HL-60 (cell line): ENCODE measurements around the gene GRIP2.

Experiments used
- DNase-seq, 2 experiments: peaks; one replicate each; pipeline ENCODE4 v3.0.0-alpha.2; 2010 to 2020; ENCODE audit warnings: low read depth in 1 of 2, low spot score in 1 of 2
- H3K27ac ChIP-seq: fragments of 250-450 bp; sonication (Bioruptor Pico); replicated peaks from 2 replicates; pipeline ENCODE4 v1.5.1; 2020; ENCODE audit warnings: mild to moderate bottlenecking, moderate library complexity
- H3K27me3 ChIP-seq: fragments of 250-450 bp; sonication (Bioruptor Pico); 2 replicates; pipeline ENCODE4 v1.5.1; 2021; ENCODE audit warnings: mild to moderate bottlenecking, moderate library complexity; ENCODE audit not compliant: insufficient read depth, poor library complexity, severe bottlenecking
- H3K4me3 ChIP-seq: replicated peaks from 2 replicates; pipeline ENCODE4 v1.5.1; 2011; ENCODE audit warnings: mild to moderate bottlenecking, control low read depth, low read length; ENCODE audit not compliant: insufficient read depth
- GABPA ChIP-seq: IDR thresholded peaks from 2 replicates; pipeline ENCODE4 v1.6.1; 2012; ENCODE audit warnings: low read depth
- POLR2AphosphoS5 ChIP-seq: IDR thresholded peaks from 2 replicates; pipeline ENCODE4 v1.6.1; 2012; ENCODE audit warnings: low read depth
- SPI1 ChIP-seq: IDR thresholded peaks from 2 replicates; pipeline ENCODE4 v1.6.1; 2012; ENCODE audit warnings: low read depth, mild to moderate bottlenecking, borderline replicate concordance
- TF ChIP-seq, protein P1 (sequence below): IDR thresholded peaks from 2 replicates; pipeline ENCODE4 v1.6.1; 2012; ENCODE audit warnings: low read depth; ENCODE audit not compliant: insufficient replicate concordance
- TF ChIP-seq, protein P2 (sequence below): IDR thresholded peaks from one replicate; pipeline ENCODE4 v1.5.1; 2011; ENCODE audit warnings: low read length, control low read depth, inconsistent platforms; ENCODE audit not compliant: insufficient read depth

Gene GRIP2

DNA sequence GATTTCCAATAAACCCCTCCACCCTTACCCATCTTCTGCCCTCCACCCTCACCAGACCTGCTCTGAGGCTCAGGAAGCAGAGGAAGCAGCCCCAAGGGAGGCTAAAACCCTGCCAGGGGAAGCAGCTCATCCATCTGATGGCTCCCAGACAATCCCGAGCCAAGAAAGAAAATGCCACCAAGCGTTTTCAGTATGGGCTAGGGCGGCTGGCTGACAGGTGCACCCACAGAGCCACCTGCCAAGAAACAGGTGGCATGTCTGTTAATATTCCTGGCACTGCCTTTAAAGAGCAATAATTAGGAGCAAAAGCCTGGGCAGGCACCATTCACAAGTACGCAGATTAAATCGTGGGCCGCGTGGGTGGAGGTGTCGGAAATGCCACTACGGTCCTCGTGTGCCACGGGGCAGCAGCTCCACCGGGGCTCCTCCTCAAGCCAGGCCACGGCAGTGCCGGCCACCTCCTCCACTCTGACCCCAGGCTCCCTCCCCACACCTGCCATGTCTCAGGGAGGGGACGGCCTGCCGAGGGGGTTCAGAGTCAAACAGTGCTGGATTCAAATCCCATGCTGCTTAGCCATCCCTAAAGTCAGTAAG lies 23.9 kb upstream of the GRIP2 start:
- H3K4me3 ChIP-seq, result no peak overlapping the region
- TF ChIP-seq GABPA, result no peak
- no peak for TF ChIP-seq SPI1
- TF ChIP-seq, protein P1, sequence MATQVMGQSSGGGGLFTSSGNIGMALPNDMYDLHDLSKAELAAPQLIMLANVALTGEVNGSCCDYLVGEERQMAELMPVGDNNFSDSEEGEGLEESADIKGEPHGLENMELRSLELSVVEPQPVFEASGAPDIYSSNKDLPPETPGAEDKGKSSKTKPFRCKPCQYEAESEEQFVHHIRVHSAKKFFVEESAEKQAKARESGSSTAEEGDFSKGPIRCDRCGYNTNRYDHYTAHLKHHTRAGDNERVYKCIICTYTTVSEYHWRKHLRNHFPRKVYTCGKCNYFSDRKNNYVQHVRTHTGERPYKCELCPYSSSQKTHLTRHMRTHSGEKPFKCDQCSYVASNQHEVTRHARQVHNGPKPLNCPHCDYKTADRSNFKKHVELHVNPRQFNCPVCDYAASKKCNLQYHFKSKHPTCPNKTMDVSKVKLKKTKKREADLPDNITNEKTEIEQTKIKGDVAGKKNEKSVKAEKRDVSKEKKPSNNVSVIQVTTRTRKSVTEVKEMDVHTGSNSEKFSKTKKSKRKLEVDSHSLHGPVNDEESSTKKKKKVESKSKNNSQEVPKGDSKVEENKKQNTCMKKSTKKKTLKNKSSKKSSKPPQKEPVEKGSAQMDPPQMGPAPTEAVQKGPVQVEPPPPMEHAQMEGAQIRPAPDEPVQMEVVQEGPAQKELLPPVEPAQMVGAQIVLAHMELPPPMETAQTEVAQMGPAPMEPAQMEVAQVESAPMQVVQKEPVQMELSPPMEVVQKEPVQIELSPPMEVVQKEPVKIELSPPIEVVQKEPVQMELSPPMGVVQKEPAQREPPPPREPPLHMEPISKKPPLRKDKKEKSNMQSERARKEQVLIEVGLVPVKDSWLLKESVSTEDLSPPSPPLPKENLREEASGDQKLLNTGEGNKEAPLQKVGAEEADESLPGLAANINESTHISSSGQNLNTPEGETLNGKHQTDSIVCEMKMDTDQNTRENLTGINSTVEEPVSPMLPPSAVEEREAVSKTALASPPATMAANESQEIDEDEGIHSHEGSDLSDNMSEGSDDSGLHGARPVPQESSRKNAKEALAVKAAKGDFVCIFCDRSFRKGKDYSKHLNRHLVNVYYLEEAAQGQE, result no peak
- TF ChIP-seq POLR2AphosphoS5, result no peak
- TF ChIP-seq, protein P2, sequence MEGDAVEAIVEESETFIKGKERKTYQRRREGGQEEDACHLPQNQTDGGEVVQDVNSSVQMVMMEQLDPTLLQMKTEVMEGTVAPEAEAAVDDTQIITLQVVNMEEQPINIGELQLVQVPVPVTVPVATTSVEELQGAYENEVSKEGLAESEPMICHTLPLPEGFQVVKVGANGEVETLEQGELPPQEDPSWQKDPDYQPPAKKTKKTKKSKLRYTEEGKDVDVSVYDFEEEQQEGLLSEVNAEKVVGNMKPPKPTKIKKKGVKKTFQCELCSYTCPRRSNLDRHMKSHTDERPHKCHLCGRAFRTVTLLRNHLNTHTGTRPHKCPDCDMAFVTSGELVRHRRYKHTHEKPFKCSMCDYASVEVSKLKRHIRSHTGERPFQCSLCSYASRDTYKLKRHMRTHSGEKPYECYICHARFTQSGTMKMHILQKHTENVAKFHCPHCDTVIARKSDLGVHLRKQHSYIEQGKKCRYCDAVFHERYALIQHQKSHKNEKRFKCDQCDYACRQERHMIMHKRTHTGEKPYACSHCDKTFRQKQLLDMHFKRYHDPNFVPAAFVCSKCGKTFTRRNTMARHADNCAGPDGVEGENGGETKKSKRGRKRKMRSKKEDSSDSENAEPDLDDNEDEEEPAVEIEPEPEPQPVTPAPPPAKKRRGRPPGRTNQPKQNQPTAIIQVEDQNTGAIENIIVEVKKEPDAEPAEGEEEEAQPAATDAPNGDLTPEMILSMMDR, result no peak
- H3K27ac ChIP-seq, result no peak overlapping the region
- H3K27me3 ChIP-seq, result peaks cover 15% of the 10 kb centered on the region
- DNase-seq, result no peak

DNA sequence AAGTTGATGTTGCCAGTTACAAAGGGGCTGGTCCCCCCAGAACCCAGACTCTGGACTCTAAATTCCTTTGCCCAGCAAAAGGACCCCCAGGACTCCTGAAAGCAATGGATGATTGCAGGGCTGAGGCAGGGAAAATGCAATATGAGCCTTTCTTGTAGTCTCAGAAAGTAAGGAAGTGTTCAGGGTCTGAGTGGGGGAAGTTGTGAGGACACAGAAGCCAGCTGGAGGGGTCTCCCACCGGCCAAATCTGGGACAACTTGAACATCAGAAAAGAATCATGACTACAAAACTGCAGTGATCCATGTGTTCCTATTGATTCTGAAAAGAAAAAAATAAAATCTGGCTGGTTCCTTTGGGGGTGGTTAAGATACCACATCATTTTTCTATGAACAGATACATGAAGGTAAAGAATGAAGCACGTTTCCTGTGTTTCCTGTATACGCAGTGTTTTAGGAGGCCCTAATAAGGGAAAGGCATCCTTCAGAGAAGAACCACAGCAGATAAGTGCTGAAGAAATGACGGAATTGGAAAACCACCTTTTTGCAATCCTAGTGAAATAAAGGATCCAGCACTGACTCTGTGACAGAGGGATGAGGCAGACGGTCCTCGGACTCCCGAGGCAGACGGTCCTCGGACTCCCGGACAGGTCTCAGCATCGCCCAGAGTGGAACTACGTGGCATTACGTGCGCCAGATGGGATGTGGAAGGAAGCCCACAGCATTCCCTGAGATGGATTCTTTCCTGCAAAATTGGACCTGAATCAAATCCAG lies 22.2 kb upstream of the GRIP2 start:
- TF ChIP-seq, protein P1, result no peak
- TF ChIP-seq GABPA (no peak), SPI1 (no peak), POLR2AphosphoS5 (no peak)
- TF ChIP-seq, protein P2, result no peak
- H3K4me3 ChIP-seq, result no peak overlapping the region
- DNase-seq, result no peak
- H3K27me3 ChIP-seq, result peaks cover 15% of the 10 kb centered on the region
- no peak overlapping the region for H3K27ac ChIP-seq

DNA sequence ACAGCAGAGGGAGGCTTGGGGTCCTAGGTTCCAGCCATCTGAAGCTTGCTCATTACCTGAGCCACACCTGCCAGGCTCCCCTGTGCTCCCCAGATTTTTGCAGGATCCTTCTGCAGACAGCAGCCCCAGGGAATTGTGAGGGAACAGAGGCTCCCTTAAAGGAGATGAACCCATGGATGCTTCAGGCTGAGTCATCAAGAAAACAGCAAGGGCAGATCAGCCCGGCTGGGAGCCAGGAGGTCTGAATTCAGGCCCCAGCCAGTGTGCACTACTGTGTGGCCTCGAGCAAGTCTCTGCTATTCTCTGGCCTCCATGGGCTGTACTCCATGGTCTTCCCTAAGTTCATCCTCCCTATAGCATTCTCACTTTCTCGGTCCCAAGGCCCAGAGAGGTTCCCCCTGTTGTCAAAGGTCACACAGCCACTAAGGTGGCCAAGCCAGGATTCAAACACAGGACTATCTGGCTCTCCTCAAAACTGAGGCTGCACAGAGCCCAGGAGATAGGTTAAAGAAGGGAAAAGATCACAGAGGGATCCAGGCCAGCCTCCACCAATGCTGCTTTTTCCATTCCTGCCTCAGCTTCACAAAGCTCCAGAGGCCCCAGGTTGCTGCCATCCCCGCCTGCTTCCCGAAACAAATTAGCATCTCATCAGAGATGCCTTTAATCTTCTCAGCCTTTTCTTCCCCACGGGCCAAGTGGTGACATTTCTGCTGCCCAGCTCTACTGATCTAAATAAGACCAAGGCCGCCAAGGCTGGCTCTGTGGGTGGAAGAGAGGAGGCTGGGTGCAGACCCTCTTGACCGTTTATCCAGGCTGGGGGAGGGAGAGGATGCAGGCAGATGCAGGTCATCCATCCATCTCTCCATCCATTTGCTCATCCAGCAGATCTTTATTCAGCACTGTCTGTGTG lies 21.2 kb upstream of the GRIP2 start:
- Histone ChIP-seq H3K27ac (no peak overlapping the region), H3K27me3 (peaks cover 24% of the 10 kb centered on the region), H3K4me3 (no peak overlapping the region)
- DNase-seq, result no peak
- TF ChIP-seq SPI1 (no peak), POLR2AphosphoS5 (no peak), GABPA (no peak)
- TF ChIP-seq, protein P2, result no peak
- TF ChIP-seq, protein P1, result no peak
